NCI-H2196 (cell line): ENCODE results near the gene PPL.

Experiments
- DNase-seq: peaks from one replicate; lab custom pipeline; 2025; ENCODE audit not compliant: unreplicated experiment; lab: John Stamatoyannopoulos, UW

PPL gene

DNA sequence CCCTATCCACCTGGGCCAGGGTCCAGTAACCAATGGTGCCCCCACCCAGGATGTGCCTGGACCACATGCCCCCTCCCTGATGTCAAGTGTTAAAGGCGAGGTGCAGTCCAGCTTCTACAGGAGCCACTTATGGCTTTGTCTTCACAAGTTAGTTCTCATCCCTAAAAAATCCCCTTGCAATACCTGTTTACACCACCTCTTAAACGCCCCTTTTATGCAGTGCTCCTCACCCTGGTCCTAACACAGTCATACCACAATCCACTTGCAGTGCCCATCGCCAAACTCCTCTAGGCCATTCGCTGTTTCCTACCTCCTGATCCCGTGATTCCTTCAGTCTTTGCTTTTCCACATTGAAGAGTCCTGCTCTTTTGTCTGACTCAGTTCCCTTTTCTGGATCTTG lies 97.0 kb downstream of the PPL start:
- no peak for DNase-seq

DNA sequence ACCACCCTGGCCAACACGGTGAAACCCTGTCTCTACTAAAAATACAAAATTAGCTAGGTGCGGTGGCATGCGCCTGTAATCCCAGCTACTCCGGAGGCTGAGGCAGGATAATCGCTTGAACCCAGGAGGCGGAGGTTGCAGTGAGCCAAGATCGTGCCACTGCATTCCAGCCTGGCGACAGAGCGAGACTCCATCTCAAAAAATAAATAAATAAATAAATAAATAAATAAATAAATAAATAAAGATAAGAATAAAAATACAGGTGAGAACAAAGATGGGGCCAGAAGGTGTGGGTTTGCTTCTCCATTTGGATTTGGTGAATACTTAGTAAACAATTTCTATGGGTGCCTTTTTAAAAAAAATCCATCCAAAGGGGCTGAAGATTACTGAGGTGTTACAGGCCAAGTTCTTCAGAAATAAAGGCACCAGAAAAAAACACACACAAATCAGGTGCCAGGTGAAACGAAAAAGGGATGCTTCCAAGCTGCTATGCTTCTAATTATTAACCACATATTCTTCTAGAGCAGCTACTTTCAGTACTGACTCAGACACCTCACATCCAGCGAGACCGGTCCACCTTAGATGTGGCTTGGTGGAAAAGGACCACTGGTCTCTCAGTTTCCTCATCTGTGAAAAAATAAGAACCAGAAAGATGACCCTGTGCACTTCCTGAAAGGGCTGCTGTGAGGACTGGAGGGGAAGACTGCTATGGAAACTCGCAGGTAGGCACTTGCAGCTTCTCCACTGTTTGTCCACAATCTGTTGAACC lies 99.0 kb downstream of the PPL start:
- no peak for DNase-seq

DNA sequence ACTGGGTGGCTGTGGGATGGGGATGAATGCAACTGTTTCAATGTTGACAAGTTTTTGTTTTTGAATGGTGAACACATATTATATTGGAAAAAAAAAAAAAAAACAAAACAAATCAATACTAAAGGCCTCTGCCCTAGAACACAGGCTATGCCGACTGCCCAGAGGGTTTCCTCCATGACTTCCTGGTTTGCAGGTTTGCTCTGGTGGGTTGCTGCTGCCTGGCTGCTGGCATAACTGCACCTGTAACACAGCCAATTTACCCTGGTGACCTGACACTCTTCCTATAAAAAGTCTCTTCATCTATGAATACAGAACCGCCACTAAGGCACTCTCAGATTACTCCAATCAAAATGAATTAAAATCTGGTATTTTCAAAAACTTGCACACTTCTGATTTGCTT lies 100.2 kb downstream of the PPL start:
- DNase-seq = no peak

DNA sequence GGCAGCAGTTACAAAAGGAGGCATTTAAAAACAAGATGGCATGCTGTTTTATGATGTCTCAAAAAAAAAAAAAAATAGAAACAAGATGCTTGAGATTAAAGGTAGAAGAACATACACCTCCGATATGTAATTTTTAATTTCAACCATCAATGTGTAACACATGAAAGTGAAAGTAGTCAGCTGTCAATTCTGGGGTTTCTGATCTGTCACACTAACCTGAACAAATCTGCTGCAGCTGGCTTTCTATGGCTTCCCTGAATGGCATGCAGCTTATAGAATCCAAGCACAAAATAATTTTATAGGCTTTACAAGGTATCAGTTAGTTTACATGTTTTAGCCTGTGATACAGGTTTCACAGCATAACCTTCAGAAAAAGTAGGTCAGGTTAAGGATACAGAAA lies 103.4 kb downstream of the PPL start:
- DNase-seq = no peak

DNA sequence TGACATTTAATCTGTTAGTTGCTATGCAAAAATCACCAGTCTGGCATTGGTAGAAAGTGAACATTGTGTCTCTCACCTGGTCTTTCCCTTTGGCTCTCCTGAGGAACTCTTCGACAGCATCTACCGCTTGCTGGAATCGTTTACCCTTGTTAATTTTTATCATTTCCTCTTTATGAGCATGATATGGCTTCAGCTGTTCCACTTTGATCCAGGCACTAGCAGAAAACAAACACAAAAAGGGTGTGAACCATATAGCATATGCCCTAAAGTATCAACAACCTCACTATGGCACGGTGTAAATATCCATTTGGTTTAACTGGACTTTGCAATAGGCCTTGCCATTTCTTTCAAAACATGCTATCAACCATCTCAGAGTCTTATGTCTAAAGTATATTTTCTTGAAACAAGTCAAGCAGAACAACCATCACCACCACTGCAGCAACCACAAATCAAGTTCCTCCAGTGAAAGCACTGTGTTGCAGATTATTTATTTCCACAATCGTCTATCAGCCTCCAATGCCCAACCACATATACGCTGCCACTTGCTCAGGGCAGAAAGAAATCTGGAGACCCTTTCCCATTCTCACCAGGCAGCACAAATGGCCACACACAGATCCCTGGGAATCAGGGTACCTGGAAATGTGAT lies 104.1 kb downstream of the PPL start:
- DNase-seq = no peak
